Left renal cortex interstitium (tissue), 4 donors: Measurements from ENCODE around the gene TMEM204. TPM values are rescaled to one million over a fixed set of nuclear protein-coding genes. Genes with fewer than 3 reads are reported as not detected.

ENCODE experiments used
- DNase-seq, 4 donors: peaks; one replicate each; pipeline ENCODE4 v3.0.0-alpha.2; 2013; ENCODE audit warnings: low read depth in 4 of 4, low spot score in 2 of 4, missing footprints in 1 of 4
- polyA plus RNA-seq, 4 donors: library from polyadenylated mRNA; unstranded; fragments of 120-200 nt; gene quantifications; one replicate each; pipeline ENCODE4 v1.2.1, GENCODE V29; 2013; ENCODE audit not compliant: insufficient read length in 4 of 4

The TMEM204 gene
- polyA plus RNA-seq, 4 donors = 19.2 to 34.6 (median 22.6) TPM

DNA sequence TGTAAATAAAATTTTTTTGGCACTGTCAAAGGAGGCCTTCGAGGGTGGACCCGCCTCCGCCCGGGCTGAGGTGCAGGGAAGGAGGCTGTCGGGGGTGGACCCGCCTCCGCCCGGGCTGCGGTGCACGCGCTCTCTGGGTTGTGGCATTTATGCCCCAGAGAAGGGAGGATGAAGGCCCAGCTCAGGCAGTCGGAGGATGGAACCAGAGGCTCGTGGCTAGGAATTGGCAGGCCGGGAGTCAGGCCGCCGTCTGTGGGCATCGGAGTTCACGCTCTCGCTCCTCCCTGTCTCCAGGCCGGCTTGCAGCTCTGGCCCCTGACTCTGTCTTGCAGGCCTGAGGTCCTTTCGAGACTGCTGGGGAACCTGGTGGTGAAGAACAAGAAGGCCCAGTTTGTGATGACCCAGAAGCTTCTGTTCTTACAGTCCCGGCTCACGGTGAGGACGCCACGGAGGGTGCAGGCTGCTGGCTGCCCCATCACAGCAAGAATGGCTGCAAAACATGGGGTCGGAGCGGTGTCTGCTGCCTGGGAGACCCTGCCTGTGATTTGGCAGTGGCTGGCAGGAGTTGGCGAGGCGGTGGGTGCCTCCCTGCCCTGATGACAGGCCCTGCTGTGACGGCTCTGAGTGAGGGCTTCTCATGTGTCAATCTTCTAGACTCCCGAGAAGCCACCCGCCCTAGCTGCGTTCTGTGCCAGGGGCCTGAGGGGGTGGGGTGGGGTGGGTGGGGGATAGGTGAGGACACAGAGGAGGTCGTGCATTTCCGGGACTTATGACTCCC lies 34.4 kb upstream of the TMEM204 start:
- DNase-seq = no peak

DNA sequence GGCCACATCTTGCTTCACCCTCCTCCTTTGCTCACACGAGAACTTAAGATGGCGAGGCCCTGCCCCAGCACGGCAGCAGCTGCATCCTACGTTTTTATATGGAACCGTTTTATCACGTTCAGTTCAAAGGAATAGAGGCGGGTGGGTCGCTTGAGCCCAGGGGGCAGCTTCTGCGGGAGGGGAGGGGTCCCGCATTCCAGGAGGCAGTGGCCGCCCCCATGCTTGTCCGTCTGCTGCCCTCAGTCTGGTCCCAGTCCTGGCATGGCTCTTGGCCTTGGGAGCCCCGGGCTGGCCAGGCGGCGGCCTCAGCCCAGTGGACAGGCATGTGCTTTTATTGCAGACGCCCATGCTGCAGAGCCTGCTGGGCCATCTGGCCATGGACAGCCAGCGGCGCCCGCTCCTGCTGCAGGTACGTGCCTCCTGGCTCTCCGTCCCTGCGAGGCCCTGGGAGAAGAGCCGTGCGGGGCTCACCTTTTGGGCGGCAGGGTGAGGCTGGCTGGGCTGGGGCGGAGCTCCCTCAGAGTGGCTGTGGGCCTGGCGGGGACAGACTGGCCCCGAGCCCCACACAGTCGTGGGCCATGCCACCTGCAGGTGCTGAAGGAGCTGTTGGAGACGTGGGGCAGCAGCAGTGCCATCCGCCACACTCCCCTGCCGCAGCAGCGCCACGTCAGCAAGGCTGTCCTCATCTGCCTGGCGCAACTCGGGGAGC lies 33.6 kb upstream of the TMEM204 start:
- no peak for DNase-seq

DNA sequence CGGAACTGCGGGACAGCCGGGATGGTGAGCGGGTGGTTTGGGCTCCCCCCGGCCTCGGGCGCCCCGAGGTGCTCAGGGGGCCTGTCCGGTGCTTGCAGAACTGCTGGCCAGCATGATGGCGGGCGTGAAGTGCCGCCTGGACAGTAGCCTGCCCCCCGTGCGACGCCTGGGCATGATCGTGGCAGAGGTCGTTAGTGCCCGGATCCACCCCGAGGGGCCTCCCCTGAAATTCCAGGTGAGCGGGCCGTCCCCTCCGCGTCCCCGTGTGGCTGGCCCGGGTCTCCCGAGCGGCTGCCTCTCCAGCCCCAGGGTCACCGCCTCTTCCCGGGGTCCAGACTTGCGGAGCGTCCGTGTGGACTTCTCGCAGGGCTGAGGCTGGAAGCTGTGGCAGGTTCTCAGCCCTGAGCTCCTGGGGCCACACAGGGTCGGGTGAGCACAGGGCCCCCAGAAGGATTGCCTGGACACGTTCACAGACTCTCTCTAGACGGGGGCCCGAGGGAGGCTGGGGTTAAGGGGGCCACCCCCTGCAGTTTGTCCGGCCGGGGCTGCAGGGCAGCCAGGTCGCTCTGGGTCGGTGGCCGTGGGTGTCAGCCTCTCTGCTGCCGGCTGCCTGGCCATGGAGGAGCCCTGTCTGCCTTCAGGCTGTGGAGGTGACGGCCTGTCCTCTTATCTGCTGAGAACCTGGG lies 32.9 kb upstream of the TMEM204 start:
- DNase-seq = no peak

DNA sequence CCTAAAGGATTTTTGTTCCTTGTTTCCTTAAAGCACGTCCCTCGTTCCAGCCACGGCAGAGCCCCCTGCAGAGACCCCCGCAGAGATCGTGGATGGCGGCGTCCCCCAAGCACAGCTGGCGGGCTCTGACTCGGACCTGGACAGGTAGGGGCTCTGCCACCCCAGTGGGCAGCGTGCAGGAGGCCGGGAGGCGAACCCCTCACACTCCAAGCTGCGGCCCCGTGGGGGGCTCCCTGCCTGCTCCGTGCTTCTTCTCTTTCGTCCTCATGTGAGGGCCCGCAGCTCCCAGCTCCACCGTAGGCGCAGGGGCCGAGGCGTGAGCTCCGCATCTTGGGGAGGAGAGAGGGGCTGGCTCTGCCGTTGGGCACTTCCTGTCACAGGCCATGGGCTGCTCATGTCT lies 31.8 kb upstream of the TMEM204 start:
- no peak for DNase-seq

DNA sequence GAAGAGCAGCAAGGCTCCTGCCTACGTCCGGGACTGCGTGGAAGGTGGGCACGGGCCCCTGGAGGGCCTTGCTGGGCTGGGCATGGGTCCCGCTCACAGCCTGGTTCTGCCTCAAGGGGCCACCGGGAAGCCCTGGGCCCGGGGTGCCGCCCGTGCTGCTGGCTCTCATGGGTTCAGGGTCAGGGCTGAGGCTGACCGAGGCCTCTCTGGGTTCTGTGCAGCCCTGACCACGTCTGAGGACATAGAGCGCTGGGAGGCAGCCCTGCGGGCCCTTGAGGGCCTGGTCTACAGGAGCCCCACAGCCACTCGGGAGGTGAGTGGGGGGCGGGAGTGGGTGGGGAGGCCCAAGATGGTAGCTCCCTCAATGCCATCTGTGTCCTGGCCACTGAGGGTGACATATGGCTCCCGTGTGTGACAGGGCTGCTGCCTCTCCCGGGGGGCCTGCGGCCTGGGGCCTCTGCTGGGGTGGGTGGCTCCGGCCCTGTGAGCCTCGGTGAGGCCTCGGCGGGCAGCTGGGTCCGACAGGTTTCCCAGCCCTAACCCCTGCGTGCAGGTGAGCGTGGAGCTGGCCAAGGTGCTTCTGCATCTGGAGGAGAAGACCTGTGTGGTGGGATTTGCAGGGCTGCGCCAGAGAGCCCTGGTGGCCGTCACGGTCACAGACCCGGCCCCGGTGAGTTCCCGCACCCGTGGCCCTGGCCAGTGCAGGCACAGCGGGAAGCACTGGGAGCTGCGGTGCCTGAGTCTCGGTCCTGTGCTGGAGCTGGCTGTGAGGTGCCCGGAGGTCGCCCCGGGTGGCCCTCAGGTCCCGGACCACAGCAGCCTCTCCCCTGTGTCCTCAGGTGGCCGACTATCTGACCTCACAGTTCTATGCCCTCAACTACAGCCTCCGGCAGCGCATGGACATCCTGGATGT lies 31.1 kb upstream of the TMEM204 start:
- DNase-seq = no peak

DNA sequence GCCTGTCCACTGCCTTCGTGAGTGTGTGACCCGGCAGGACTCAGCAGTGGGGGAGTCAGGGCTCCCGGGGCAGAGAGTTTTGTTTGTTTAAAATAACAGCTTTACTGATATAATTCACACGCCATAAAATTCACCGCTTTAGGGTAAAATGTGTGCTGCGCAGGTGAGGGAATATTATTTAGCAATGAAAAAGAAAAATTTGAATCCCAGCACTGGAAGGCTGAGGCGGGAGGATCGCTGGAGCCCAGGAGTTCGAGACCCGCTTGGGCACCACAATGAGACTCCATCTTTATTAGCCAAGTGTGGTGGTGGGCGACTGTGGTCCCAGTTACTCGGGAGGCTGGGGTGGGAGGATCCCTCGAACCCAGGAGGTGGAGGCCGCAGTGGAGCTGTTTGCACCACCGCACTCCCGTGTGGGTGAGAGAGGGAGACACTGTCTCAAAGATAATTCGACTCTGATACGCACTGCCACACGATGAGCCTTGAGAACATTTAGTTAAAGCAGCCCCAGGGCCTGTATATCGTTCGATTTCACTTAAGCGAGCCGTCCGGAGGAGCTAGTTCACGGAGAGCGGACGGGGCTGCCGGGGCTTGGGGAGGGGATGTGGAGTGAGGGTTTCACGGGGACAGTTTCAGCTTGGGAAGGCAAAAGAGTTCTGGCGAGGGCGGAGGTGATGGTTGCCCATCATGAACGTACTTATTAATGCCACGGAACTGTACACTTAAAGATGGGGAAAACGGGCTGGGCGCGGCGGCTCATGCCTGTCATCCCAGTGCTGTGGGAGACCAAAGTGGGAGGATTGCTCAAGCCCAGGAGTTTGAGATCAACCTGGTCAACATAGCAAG lies 30.1 kb upstream of the TMEM204 start:
- no peak for DNase-seq

DNA sequence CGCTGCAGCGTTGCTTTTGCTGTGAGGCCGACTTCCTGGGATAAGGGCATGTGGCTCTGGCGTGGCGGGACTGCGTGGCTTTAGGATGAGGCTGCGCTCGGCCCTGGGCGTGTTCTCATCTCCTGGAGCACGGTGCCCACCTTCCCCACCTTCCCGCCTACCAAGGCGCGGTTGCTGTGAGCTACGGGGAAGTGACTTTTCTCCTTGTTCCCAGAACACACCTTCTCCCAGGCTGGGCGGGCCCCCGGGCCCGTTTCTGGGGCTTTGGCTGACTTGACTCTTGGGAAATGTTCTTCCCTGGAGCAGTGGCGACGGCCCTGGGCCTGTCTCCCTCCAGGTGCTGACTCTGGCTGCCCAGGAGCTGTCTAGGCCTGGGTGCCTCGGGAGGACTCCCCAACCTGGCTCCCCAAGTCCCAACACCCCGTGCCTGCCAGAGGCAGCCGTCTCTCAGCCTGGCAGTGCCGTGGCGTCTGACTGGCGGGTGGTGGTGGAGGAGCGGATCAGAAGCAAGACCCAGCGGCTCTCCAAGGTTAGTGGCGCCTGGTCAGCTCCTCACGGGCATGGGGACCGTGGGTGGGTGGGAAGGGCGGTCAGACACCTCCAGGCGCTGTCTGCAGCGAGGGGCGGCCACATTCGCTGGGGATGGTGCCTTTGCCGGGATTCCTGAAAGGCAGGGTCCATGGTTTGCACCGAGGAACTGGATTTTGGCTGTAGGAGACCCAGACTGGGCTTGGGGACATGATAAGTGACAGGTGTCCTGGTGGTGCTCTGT lies 28.2 kb upstream of the TMEM204 start:
- no peak for DNase-seq

DNA sequence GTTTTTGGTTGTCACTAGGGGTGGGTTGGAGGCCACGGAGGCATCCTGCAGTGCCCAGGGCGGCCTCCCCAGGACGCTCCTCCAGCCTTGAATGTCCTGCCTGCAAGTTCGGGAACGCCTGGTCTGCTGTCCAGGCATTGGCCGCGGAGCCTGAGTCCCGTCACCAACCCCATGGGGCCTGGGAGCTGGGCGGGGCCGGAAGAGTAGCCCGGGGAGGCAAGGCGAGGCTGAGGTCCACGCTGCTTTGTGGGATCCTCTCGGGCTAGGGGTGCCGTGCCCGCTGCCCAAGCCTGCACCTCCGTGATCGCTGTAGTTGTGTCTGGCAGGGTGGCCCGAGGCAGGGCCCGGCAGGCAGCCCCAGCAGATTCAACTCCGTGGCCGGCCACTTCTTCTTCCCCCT lies 27.6 kb upstream of the TMEM204 start:
- no peak for DNase-seq

DNA sequence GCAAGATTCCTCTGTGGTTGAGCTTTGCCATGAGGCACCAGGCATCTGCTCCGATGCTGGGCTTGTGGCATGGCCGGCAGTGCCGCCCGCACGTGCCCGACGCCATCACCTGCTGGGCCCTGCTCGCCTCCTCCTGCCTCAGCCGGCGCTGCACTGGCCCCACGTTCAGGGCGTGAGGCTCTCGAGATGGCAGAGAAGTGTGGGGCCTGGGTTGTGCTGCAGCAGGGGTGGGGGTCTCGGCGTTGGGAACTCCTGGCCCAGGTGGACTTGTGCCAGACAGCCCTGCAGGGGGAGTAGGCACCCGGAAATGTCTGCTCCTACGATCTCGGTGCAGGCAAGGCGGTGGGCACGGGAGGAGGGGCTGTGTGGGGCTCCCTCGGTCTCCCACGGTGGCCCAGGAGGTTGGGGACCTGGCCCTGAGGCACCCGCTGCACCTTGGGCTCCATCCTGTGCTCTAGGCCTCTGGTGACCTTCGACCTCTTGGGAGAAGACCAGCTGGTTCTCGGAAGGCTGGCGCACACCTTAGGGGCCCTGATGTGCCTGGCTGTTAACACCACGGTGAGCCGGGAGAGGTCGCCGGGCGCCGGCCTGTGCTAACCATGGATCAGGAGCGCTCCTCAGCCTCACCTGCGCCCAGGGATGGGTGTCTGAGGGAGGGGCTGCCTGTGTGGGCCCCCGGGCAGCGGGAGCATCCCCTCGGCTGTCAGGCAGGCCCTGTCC lies 26.8 kb upstream of the TMEM204 start:
- DNase-seq = no peak

DNA sequence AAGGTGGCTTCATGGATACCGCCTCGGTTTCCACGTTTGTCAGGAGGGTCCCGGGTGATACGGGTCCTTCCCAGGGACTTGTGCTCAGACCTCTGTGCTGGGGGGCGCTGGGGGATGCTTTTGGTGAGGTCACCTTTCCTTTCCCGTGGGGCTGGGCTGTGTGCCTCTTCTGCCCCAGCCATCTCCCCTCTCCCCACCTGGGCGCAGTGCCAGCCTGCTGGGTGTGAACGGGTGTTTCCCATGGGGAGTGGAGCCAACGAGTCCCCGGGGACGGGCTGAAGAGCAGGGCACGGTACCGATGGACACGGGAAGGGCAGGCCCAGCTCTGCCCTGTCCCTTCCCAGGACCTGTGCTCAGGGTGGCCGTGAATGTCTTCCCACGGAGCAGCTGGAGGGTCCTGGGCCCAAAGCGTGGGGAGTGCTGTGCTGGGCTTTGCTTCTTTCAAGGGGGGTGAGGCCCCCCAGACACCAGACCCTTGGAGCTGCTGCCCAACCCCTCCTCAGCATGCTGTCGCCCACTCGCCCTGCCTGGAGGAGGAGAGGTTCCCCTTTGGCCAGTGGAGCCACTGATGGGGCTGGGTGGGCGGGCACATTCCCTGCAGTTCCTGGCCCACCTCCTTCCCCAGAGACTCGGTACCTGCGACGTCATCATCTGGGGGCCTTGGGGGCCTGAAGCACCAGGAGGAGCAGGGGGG lies 24.8 kb upstream of the TMEM204 start:
- DNase-seq = no peak

DNA sequence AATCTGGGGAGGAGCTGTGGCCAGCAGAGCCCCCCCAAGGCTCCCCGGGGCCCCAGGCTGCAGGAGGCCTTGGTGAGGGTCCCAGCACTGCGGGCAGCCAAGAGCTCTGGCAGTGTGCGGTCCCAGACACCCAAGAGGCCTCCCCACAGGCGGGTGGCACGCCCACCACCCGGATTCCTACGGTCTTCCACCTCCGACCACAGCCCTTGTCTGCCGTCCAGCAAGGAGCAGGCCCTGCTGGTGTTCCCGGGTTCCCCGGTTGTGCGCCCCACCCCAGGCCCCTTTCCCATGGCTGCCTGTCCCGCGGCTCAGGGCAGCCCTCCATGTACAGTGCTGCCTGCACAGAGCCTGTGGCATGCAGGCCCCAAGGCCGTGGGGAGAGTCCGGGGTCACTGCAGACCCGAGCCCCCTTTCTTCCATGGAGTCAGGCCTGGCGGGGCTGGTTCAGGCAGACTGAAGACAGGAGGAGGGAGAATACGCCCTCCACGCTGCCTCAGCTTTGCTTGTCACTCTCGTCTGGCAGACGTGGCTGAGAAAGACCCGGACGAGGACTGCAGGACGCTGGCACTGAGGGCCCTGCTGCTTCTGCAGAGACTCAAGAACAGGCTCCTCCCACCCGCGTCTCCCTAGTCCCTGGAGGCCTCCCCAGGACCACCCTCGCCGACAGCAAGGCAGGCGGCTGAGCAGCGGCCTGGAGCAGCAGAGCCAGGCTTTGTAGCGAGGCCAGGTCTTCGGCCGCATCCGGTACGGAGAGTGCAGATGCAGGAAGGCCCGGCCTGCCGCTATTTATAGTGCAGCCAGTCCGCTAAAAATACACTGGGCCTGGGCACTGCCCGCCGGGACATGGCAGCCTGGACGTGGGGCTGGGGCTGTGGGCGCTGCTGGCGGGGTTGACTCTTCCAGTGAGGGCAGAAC lies 23.9 kb upstream of the TMEM204 start:
- DNase-seq = no peak

DNA sequence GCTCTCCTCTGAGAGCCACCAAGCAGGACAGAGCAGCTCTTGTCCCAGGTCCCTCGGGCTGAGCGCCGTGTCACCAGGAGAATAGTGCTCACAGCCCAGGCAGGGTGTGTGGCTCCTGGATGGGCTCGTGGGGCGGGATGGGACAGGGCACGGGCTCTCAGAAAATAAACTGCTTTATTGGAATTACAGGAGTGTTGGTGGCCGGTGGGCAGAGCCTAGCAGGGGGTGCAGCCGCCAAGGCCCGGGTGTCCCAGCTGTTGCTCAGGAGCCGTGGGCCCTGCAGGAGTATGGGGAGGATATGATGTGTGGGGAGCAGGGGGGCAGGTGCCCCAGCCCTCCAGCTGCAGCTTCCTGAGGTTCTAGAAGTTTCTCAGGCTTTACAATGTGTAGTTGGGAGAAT lies 23.2 kb upstream of the TMEM204 start:
- no peak for DNase-seq

DNA sequence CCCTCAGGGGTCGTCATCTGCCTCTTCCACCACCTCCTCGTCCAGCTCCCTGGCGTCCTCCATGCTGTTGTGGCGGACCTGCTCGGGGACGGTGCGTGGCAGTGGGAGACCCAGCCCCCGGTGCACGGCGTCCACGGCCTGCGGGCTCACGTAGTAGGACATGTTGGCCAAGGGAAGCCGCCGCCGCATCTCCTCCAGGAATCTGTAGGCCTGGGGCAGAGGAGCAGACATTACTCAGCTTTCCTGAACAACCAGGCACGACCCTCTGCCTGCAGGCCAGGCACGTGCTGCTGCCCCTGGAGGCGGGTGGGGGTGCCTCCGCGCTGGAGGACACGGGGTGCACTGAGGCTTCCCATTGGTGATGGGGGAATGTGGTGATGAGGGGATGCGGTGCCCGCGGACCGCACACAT lies 22.5 kb upstream of the TMEM204 start:
- no peak for DNase-seq

DNA sequence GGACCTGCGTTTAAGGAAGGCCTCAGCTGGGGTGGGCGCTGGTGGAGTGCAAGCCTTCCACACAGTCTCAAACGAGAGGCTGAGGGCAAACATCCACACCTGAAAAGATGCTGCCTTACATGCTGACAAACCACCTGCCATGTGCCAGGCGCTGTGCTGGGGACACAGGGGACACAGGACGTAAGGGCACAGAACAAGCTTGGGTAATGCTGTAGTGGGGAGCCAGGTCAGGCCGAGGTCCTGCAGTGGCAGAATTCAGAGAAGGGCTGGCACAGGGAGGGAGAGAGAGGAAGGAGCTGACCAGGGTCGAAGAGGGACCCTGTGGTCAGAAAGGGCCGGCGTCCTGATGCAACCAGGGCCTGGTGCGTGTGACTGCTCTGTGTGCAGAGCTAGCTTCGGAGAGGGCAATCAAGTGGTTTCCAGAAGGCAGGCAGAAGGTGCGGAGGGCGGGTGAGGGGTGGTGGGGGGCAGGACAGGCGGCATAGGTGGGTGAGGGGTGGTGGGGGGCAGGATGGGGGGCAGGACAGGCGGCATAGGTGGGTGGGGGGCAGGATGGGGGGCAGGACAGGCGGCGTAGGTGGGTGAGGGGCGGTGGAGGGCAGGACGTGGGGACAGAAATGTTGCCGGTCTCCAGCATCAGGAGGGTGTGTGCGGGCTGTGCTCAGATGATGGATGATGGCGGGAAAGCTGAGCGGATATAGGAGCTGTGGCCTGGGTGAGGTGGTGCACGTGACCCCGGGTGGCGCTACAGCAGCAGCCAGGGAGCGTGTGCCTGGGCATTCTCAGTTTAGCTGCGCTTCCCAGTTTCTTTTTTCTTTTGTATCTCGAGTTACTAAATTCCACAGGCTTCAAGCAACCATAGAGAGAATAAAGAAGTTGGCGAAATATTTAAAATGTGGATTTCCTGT lies 21.6 kb upstream of the TMEM204 start:
- DNase-seq = no peak

DNA sequence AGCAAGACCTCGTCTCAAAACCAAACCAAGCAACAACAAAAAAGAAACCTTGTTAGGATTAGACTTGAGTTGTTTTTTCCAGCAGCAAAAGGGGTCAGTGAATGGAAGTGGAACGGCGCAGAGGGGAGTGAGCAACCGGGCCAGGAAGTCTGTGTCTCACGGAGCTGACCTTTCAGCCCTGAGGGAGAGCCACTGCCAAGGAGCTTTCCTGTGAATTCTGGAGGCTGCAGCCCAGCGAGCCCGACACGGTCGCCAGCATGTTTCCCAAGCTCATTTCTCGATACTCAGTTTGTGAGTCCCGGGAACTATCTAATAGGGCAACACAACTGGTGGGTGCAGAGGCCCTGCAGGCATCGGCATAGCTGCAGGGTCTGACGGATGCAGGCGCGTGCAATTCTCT lies 20.7 kb upstream of the TMEM204 start:
- no peak for DNase-seq

DNA sequence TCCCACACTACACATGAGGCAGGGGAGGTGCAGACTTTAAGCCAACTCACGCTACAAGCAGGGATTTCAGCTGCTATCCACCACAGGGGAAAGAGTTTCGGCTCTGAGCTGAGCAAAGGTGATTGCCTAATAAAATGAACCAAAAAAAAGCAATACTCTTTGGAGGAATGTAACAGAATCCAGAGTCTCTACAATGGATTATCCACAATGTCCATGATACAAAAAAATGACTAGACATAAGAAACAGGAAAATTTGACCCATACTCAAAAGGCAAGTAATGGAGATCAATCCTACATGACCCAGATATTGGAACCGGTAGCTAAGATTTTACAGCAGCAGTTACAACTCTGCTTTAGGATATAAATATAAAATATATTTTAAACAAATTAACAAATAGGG lies 19.0 kb upstream of the TMEM204 start:
- no peak for DNase-seq
